Measurements from ENCODE around the gene SMAD6. TPM values are rescaled to one million over a fixed set of nuclear protein-coding genes. Genes with fewer than 3 reads are reported as not detected.
A peak's percentile ranks its signal among the peaks of the same experiment; 100 is the strongest.

The SMAD6 gene
- total and polyA plus RNA-seq, 10 of the 15 experiments (the other 5 are each of a cell fraction or from before 2014, with no cell fraction given) = under 0.01 to 0.10 (median 0.03) TPM; not detected in 7

DNA sequence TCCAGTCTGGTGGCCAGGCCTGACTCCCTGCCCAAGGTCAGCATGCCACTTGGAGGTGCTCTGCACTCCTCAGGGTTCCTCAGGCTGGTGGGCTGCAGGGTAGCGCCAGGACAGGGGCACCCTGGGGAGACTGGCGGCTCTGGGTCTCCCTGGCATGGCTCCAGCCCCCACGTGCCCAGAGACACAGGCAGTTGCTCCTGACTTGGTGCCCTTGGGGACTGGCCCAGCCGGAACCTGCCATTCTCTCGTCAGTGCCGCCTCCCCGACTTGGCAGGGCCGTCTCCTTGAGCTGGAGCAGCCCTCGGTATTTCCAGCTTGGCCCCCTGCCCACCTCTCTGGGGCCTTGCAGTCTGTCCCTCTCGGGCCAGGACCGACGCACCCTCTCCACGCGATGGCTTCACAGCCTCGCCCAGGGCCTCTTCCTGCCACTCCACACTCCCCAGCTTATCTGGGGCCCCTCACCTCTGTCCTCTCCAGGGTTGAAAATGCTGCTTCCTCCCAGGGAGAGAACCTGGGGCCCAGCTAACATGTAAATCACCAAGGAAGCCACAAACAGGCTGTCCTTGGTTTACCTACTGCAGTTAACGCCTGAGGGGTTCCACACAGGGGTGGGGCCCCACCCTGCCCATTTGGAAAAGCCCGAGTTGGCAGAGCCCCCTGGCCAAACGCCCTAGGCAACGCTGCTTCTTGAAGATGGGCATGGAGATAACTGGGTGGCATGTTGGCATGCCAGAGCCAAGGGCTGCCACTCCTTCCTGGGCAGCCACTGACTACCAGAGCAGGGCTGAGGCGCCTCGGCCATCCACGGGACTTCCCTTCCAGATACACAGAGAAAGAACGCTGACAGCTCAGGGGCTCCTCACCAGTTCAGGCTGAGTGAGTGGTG is 61.4 kb downstream of the SMAD6 start:
- no peak for ATAC-seq
- H2AFZ ChIP-seq (ENCODE audit: control insufficient read depth, low read depth, low read length) = no peak overlapping the region
- no peaks in the 10 kb centered on the region for H4K20me1 ChIP-seq (ENCODE audit: control insufficient read depth, insufficient read depth)
- RAD21 ChIA-PET (ENCODE audit: unreplicated experiment) = no interaction called here
- 24% methylated on average over 23 of the region's 23 CpGs for WGBS (ENCODE audit: insufficient coverage, insufficient replicate concordance, low lambda C conversion rate, missing lambda C conversion rate)
- H3K4me3 ChIP-seq = no peak overlapping the region
- H3K36me3 ChIP-seq (ENCODE audit: control insufficient read depth in 2 of 2, insufficient read depth in 2 of 2, low read length in 1 of 2) = no peaks in the 10 kb centered on the region
- in situ Hi-C loops (cut with MboI) (loop anchor here (25.0 kb wide), 1 partner anchor 151 kb away; no protein-coding TSS in a partner anchor), intact Hi-C loops (cut with micrococcal nuclease; ENCODE audit: unreplicated experiment) (no loop called here)
- BruUV-seq (replicated peaks) = no TSS peak
- POLR2A ChIA-PET = no interaction called here
- no peak overlapping the region for H3K9ac ChIP-seq (ENCODE audit: control insufficient read depth, insufficient read depth, low read length)
- peaks cover 9% of the 10 kb centered on the region for H3K4me1 ChIP-seq (ENCODE audit: control insufficient read depth, insufficient read depth, low read length)
- no peak overlapping the region for H3K27ac ChIP-seq (ENCODE audit: control insufficient read depth, insufficient read depth)
- DNase-seq (ENCODE audit: low read depth, low spot score) = no peak
- no peaks in the 10 kb centered on the region for H3K79me2 ChIP-seq (ENCODE audit: control insufficient read depth, insufficient read depth, low read length)
- CTCF ChIA-PET = no interaction called here
- SMC1A ChIA-PET (ENCODE audit: uncharacterized antibody, unreplicated experiment) = interaction anchor here (0.9 kb wide), 1 partner anchor 46 kb away, joined by 3 read pairs; no protein-coding TSS in a partner anchor
- no peak overlapping the region for H3K4me2 ChIP-seq (ENCODE audit: control insufficient read depth, insufficient read depth)
- H3K9me3 ChIP-seq (replicated peaks; ENCODE audit: control insufficient read depth, insufficient read depth, low read length) = no peaks in the 10 kb centered on the region
- TF ChIP-seq BRCA1 (IDR thresholded peaks at IDR 0.05; ENCODE audit: low read depth, low read length) = no peak
- TF ChIP-seq, protein P1, sequence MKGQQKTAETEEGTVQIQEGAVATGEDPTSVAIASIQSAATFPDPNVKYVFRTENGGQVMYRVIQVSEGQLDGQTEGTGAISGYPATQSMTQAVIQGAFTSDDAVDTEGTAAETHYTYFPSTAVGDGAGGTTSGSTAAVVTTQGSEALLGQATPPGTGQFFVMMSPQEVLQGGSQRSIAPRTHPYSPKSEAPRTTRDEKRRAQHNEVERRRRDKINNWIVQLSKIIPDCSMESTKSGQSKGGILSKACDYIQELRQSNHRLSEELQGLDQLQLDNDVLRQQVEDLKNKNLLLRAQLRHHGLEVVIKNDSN (IDR thresholded peaks at IDR 0.05; ENCODE audit: borderline replicate concordance, extremely low read length, insufficient read depth, low read depth, low read length) = peak; percentile 24
- peaks cover 0 to 3% of the 10 kb centered on the region in 2 experiments; a peak in 1 of 4 replicates for H3K27me3 ChIP-seq (replicated peaks in 1 of 2; ENCODE audit: control insufficient read depth in 2 of 2, insufficient read depth in 2 of 2, low read length in 1 of 2)
- no peak for FAIRE-seq

DNA sequence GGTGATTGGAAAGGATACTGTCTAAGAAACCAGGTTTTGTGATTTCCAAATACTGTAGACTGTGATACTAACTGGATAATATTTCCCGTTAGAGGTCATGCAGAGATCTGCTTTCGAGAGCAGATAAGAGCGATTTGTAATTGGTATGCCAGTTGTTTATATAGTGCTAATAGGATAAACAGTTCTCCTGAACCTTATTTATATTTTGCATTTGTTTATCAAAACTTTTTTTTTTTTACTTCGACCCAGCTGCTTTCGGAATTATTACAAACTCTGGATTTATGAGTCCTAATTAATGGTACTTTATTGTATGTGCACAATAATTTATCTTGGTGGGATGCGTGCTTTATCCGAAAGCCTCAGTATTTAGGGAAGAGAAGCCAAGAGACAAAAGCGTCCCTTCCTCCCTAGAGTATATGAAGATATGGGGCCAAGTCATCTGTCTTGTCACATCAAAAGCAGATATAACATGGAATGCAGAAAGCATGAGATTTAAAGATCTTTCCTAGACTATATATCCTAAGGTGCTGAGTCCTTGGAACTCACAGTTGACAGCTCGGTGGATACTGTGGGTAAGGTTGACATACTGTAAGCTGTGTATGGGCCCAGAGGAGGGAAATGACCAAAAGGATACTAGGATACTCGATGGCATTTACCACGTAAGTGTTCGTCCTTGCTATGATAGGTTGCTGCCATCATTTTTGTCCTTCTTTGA is 62.2 kb downstream of the SMAD6 start:
- H3K27ac ChIP-seq (ENCODE audit: control insufficient read depth, insufficient read depth) = no peak overlapping the region
- RAD21 ChIA-PET (ENCODE audit: unreplicated experiment) = no interaction called here
- peaks cover 9% of the 10 kb centered on the region for H3K4me1 ChIP-seq (ENCODE audit: control insufficient read depth, insufficient read depth, low read length)
- ATAC-seq = no peak
- H3K9ac ChIP-seq (ENCODE audit: control insufficient read depth, insufficient read depth, low read length) = no peak overlapping the region
- no peak overlapping the region for H3K4me3 ChIP-seq
- no peak for DNase-seq (ENCODE audit: low read depth, low spot score)
- 45% methylated on average over 12 of the region's 12 CpGs for WGBS (ENCODE audit: insufficient coverage, insufficient replicate concordance, low lambda C conversion rate, missing lambda C conversion rate)
- H3K4me2 ChIP-seq (ENCODE audit: control insufficient read depth, insufficient read depth) = no peak overlapping the region
- no peak for TF ChIP-seq NRF1 (conservative IDR thresholded peaks at IDR 0.05; ENCODE audit: low read depth, low read length)
- no peak for TF ChIP-seq ZNF217 (IDR thresholded peaks at IDR 0.05)
- CTCF ChIA-PET = no interaction called here
- no peak for FAIRE-seq
- no peaks in the 10 kb centered on the region for H3K79me2 ChIP-seq (ENCODE audit: control insufficient read depth, insufficient read depth, low read length)
- in situ Hi-C loops (cut with MboI) (loop anchor here (25.0 kb wide), 1 partner anchor 152 kb away; no protein-coding TSS in a partner anchor), intact Hi-C loops (cut with micrococcal nuclease; ENCODE audit: unreplicated experiment) (no loop called here)
- no peak overlapping the region for H2AFZ ChIP-seq (ENCODE audit: control insufficient read depth, low read depth, low read length)
- H3K36me3 ChIP-seq (ENCODE audit: control insufficient read depth in 2 of 2, insufficient read depth in 2 of 2, low read length in 1 of 2) = no peaks in the 10 kb centered on the region
- H3K9me3 ChIP-seq (replicated peaks; ENCODE audit: control insufficient read depth, insufficient read depth, low read length) = no peaks in the 10 kb centered on the region
- BruUV-seq (replicated peaks) = no TSS peak
- POLR2A ChIA-PET = no interaction called here
- no peaks in the 10 kb centered on the region for H4K20me1 ChIP-seq (ENCODE audit: control insufficient read depth, insufficient read depth)
- SMC1A ChIA-PET (ENCODE audit: uncharacterized antibody, unreplicated experiment) = interaction anchor here (0.9 kb wide), 1 partner anchor 45 kb away, joined by 3 read pairs; no protein-coding TSS in a partner anchor
- H3K27me3 ChIP-seq (replicated peaks in 1 of 2; ENCODE audit: control insufficient read depth in 2 of 2, insufficient read depth in 2 of 2, low read length in 1 of 2) = peaks cover 0 to 3% of the 10 kb centered on the region in 2 experiments; a peak in 1 of 4 replicates

All from GM12878 (cell line).